Common myeloid progenitor, CD34-positive (primary cell): Measurements from ENCODE around the gene TMEM95.
"Not testable (repeated sequence)": the region's sequence is repeated elsewhere in the genome, so short reads cannot be mapped to it uniquely, and the experiment has no call there.

Experiments
- CTCF ChIA-PET: fragments of 350-600 bp; sonication (Branson Sonifier 250); formaldehyde crosslinking; loops from one replicate; lab custom pipeline; 2021; ENCODE audit warnings: antibody characterized with exemption; lab: Charles Lee
- POLR2A ChIA-PET: fragments of 350-600 bp; sonication (Branson Sonifier 250); formaldehyde crosslinking; loops from one replicate; lab custom pipeline; 2021; ENCODE audit warnings: antibody characterized with exemption; lab: Charles Lee
- DNase-seq, 3 donors: peaks; one replicate each; pipeline versions ENCODE4 v3.0.0 to v3.0.0-alpha.2; 2013
- H3K27ac ChIP-seq, 2 experiments: 1 replicate in 1 of 2; 2 replicates in 1 of 2; pipeline ENCODE4 v1.7.0; 2013; ENCODE audit warnings: inconsistent platforms in 2 of 2, low read length in 2 of 2, mild to moderate bottlenecking in 2 of 2, low read depth in 1 of 2, moderate library complexity in 1 of 2; ENCODE audit not compliant: severe bottlenecking in 2 of 2, insufficient read depth in 1 of 2, poor library complexity in 1 of 2
- H3K27me3 ChIP-seq, 5 experiments: replicated peaks in 2 of 5; 1 replicate in 3 of 5; 2 replicates in 2 of 5; pipeline versions ENCODE4 v1.6.1 to v1.7.0; 2013; ENCODE audit warnings: low read length in 4 of 5, mild to moderate bottlenecking in 2 of 5, moderate library complexity in 2 of 5, inconsistent platforms in 1 of 5; ENCODE audit not compliant: insufficient read depth in 5 of 5, control insufficient read depth in 4 of 5
- H3K36me3 ChIP-seq, 4 experiments: 1 replicate in 2 of 4; 2 replicates in 2 of 4; pipeline versions ENCODE4 v1.6.1 to v1.7.0; 2013; ENCODE audit warnings: low read length in 3 of 4, control low read depth in 1 of 4, mild to moderate bottlenecking in 1 of 4; ENCODE audit not compliant: control insufficient read depth in 4 of 4, insufficient read depth in 4 of 4
- H3K4me1 ChIP-seq, 4 experiments: 1 replicate in 3 of 4; 2 replicates in 1 of 4; pipeline versions ENCODE4 v1.6.1 to v1.7.1; 2013; ENCODE audit warnings: low read length in 3 of 4, mild to moderate bottlenecking in 3 of 4, control low read depth in 1 of 4, inconsistent platforms in 1 of 4, moderate library complexity in 1 of 4; ENCODE audit not compliant: control insufficient read depth in 4 of 4, insufficient read depth in 4 of 4; ENCODE audit errors: control extremely low read depth in 1 of 4
- H3K4me3 ChIP-seq, 7 experiments: 1 replicate in 4 of 7; 2 replicates in 3 of 7; pipeline versions ENCODE4 v1.5.1 to v1.7.0; 2013; ENCODE audit warnings: mild to moderate bottlenecking in 7 of 7, low read length in 6 of 7, moderate library complexity in 6 of 7, inconsistent platforms in 2 of 7, low read depth in 2 of 7, control low read depth in 1 of 7; ENCODE audit not compliant: insufficient read depth in 4 of 7, control insufficient read depth in 1 of 7; ENCODE audit errors: extremely low read depth in 1 of 7
- H3K9me3 ChIP-seq, 5 experiments: 1 replicate in 4 of 5; 2 replicates in 1 of 5; pipeline versions ENCODE4 v1.6.1 to v1.7.1; 2013; ENCODE audit warnings: low read length in 4 of 5, mild to moderate bottlenecking in 2 of 5, inconsistent platforms in 1 of 5, low read depth in 1 of 5, moderate library complexity in 1 of 5; ENCODE audit not compliant: control insufficient read depth in 4 of 5, insufficient read depth in 2 of 5; ENCODE audit errors: control extremely low read depth in 1 of 5
- WGBS: methylation state at CpG from one replicate; pipeline ENCODE4 v1.1.5; 2013; ENCODE audit not compliant: insufficient coverage; 5-methylcytosine and 5-hydroxymethylcytosine counted together

Gene TMEM95

DNA sequence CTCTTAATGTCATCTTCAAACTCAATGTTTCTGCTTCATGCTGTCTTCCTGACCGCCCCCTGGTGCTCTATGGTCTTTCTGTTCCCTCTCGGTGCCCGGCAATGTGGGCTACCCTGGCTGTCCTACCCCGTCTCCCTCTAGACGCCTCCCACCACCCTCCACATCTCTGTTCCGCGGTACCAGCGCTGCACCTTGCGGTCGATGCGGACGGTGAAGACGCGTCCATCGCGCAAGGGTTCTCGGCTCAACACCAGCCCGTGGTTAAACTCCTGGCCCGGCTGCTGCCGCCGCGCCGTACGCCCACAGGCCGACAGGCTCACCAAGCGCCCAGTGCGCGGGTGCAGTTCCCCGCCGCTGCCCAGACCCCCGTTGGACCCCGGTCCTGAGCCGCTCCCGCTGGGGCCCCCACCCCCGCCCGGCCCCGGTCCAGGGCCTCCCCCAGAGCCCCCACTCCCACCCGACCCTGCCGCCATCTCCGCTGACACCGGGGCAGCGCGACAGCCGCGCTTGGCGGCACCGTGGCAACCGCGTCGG lies 26.0 kb upstream of the TMEM95 start, which contains the start of gene NEURL4:
Gene NEURL4 (minus strand): TSS at position 496 of the 534 bp plus-strand sequence. CDS start 23 bp downstream, at position 473.
- WGBS, result 0% methylated on average over 38 of the region's 50 CpGs
- DNase-seq, result no peak
- CTCF ChIA-PET, result interaction anchor here (1.4 to 12.8 kb wide), 6 partner anchors 9 to 32 kb away, joined by 4 to 314 read pairs (median 8); partner anchors contain the start of genes ACAP1 and TMEM95

DNA sequence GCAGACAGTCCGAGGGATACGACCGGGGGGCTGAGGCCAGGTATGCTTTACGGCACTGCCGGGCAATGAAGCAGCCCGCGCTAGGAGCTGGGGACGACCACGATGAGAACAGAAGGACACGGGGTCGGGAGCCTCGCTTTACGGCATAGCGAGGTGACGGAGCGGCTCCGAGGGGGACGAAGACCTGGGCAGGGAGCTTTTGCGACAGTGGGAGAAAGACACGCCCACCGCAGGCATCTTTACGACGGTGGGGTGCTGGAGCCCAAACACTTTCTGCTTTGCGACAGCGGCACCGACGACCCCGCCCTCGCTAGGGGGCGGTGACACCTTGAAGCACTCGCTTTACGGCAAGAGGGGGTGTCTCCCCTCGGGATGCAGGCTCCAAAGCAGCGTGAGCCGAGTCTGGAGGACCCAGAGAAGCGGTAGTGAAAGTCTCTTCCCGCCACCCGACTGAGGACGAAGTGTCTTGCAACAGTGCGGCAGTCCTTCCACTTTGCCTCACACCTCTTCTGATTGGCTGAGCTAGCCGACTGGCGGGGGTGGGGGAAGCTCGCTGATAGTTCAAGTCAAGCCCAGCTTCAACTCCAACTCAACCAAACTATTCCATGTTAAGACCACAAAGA lies 25.5 kb upstream of the TMEM95 start:
- Histone ChIP-seq H3K27me3 (no peaks in the 10 kb centered on the region), H3K27ac (peak overlapping the region; percentile 66 to 87), H3K4me1 (peaks cover 5 to 38% (median 33%) of the 10 kb centered on the region in 4 experiments), H3K36me3 (peaks cover 0 to 28% (median 19%) of the 10 kb centered on the region in 4 experiments), H3K4me3 (peak overlapping the region; percentile 74 to 97 (median 90)), H3K9me3 (no peaks in the 10 kb centered on the region)
- WGBS, result 0% methylated on average over 38 of the region's 43 CpGs
- DNase-seq, result peak; percentile 99 to 100 (median 100)
- POLR2A ChIA-PET, result interaction anchor here (1.0 kb wide), 1 partner anchor 20 kb away, joined by 4 read pairs; no protein-coding TSS in a partner anchor
- CTCF ChIA-PET, result interaction anchor here (0.9 to 12.8 kb wide), 10 partner anchors 9 to 284 kb away, joined by 3 to 314 read pairs (median 5); partner anchors contain the start of genes ACAP1 and TMEM95

More for the DNA sequence above, 26.0 kb upstream of the TMEM95 start, which contains the start of gene NEURL4:
- Histone ChIP-seq H3K9me3 (no peaks in the 10 kb centered on the region), H3K36me3 (peaks cover 0 to 33% (median 24%) of the 10 kb centered on the region in 4 experiments), H3K27ac (peak within 1 kb of the TSS; percentile 66 to 87), H3K4me1 (peaks cover 5 to 38% (median 32%) of the 10 kb centered on the region in 4 experiments), H3K27me3 (no peaks in the 10 kb centered on the region), H3K4me3 (peak within 1 kb of the TSS; percentile 74 to 97 (median 90))
- POLR2A ChIA-PET, result interaction anchor here (0.7 to 1.0 kb wide), 2 partner anchors 20 to 156 kb away, joined by 3 to 4 read pairs; partner anchors contain the start of gene POLR2A

DNA sequence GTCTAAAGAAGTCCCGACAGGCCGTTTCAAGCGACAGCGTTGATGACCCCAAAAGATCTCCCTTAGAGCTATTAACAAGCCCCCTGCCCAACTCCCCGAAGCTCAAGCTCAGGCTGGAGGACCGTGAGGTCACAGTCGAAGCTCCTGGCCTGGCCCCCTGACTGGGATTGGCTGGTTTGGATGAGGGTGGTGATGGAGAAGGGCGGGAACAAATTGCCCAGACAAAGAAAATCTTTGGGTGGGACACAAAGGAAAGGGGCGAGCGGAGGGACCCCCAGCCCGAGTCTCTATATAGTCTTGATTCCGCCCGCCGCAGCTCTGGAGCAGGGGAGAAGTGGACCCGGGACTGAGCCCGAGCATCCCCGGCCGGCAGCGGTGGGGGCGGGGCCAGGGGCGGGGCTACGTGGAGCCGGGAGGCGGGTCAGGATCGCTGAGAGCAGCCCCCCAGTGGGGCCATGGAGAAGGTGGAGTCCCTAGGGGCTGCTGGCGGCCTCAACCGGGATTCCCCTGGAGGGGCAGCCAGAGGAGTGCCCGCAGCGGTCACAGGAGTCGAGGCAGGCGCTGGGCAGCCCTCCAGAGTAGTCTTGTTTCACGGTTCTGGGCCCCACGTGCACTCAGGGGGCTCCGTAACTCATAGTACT lies 24.8 kb upstream of the TMEM95 start:
- ChIA-PET CTCF (interaction anchor here (0.9 to 12.8 kb wide), 11 partner anchors 9 to 284 kb away, joined by 3 to 314 read pairs (median 4); partner anchors contain the start of genes ACAP1 and TMEM95), POLR2A (interaction anchor here (0.6 to 1.0 kb wide), 2 partner anchors 21 to 109 kb away, joined by 3 to 4 read pairs; no protein-coding TSS in a partner anchor)
- Histone ChIP-seq H3K36me3 (peaks cover 0 to 22% (median 14%) of the 10 kb centered on the region in 4 experiments), H3K27me3 (no peaks in the 10 kb centered on the region), H3K4me1 (peaks cover 5 to 43% (median 37%) of the 10 kb centered on the region in 4 experiments), H3K27ac (peak overlapping the region; percentile 66 to 87), H3K4me3 (peak overlapping the region; percentile 74 to 97 (median 90)), H3K9me3 (no peaks in the 10 kb centered on the region)
- DNase-seq, result peak; percentile 78 to 88 (median 87)
- 2% methylated on average over 13 of the region's 34 CpGs for WGBS

DNA sequence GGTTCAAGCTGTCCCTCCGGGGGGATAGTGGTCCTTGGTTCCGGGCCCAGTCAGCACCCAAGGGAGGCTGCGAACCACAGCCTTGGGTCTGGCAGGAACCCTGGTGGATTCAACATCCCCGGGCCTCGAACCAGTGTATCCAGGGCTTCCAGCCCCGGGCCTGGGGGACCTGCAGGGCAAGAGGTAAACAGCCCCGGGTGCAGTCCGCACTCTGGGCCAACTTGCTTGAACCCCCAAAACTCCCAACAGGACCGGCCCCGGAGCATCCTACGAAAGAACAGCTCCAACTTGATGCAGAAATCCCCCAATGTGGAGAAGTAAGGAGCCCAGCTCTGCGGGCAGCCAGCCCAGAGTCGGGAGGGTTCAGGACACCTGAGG lies 24.3 kb upstream of the TMEM95 start:
- Histone ChIP-seq H3K4me3 (peak overlapping the region in 6 of 7 experiments; percentile 27 to 97 (median 90)), H3K27ac (peak overlapping the region; percentile 7 to 71), H3K27me3 (no peaks in the 10 kb centered on the region), H3K9me3 (no peaks in the 10 kb centered on the region), H3K4me1 (peaks cover 8 to 48% (median 42%) of the 10 kb centered on the region in 4 experiments), H3K36me3 (peaks cover 0 to 16% (median 10%) of the 10 kb centered on the region in 4 experiments)
- 77% methylated on average over 12 of the region's 13 CpGs for WGBS
- CTCF ChIA-PET, result interaction anchor here (0.8 to 12.8 kb wide), 4 partner anchors 12 to 34 kb away, joined by 3 to 314 read pairs (median 6); partner anchors contain the start of genes ACAP1 and TMEM95
- POLR2A ChIA-PET, result no interaction called here
- DNase-seq, result no peak

DNA sequence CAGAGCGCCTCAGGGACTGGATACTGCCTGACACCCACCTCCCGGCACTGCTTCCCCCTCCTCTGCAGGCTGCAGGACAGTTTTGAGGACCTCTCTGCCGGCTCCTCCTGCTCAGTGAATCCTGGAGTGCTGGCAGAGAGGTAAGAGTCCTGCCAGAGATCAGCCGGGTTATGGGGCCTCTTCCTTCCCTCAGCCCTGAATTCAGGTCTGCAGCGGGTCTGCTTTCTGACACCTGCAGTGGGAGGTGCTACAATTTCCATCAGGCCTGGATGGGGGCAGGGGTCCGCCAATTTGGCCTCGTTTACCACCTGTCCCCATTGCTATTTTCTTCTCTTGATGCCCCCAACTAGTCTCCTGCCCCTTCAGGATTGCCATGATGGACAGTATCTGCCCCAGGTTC lies 22.8 kb upstream of the TMEM95 start:
- no peak for DNase-seq
- CTCF ChIA-PET, result no interaction called here
- no peaks in the 10 kb centered on the region for H3K27me3 ChIP-seq
- no peak overlapping the region for H3K4me3 ChIP-seq
- H3K9me3 ChIP-seq, result no peaks in the 10 kb centered on the region
- H3K27ac ChIP-seq, result peak overlapping the region in 1 of 2 experiments; percentile 43
- 54% methylated on average over 7 of the region's 7 CpGs for WGBS
- POLR2A ChIA-PET, result no interaction called here
- peaks cover 0 to 2% (median 0%) of the 10 kb centered on the region in 4 experiments for H3K36me3 ChIP-seq
- peaks cover 10 to 63% (median 57%) of the 10 kb centered on the region in 4 experiments for H3K4me1 ChIP-seq

DNA sequence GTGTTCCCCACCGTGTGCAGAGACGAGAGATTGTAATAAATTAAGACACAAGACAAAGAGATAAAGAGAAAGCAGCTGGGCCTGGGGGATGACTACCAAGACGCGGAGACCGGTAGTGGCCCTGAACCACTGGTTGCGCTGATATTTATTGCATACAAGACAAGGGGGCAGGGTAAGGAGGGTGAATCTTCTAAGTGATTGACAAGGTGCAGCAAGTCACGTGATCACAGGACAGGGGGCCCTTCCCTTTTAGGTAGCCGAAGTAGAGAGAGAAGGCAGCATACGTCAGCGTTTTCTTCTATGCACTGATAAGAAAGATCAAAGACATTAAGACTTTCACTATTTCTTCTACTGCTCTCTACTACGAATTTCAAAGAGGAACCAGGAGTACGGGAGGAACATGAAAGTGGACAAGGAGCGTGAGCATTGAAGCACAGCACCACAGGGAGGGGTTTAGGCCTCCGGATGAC lies 22.3 kb upstream of the TMEM95 start:
- H3K27me3 ChIP-seq, CTCF ChIA-PET, DNase-seq, H3K4me3 ChIP-seq, H3K27ac ChIP-seq, H3K36me3 ChIP-seq, H3K9me3 ChIP-seq, POLR2A ChIA-PET: not testable (repeated sequence)
- 65% methylated on average over 10 of the region's 14 CpGs for WGBS
- peaks cover 15 to 66% (median 60%) of the 10 kb centered on the region in 4 experiments for H3K4me1 ChIP-seq
